ENCODE measurements around the gene PPP4R4.
"Not testable (repeated sequence)": the region's sequence is repeated elsewhere in the genome, so short reads cannot be mapped to it uniquely, and the experiment has no call there.

The PPP4R4 gene

GRCh38 chr14:94179244-94179643 lies 5.1 kb downstream of the PPP4R4 start:
- TF ChIP-seq ZNF274 (IDR thresholded peaks at IDR 0.05; ENCODE audit: low read depth, low read length): no peak
- no peak overlapping the region for H3K4me3 ChIP-seq (ENCODE audit: low read length)

DNA sequence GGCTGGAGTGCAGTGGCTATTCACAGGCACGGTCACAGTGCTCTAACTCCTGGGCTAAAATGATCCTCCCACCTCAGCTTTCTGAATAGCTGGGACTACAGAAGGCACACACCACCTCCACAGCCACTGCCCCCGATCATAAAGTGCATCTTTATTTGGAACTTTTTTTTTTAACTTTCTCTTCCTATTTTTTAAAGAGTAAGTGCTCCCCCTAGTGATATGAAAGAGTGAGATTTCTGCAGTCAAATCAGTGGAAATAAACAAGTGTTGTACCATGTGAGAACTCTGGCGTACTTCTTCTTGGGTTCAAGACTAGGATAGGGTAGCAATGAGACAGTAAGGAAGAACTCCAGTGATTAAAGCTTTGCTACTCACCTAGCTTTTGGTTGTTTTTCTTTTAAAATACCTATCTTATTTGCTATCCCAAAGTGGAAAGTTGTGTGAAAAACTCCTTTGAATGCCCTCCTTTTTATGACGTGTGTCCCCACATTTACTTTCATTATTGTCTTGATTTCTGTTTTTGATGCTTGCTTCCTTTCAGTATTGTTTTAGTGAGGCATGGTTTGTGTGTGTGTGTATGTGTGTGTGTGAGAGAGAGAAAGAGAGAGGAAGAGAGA lies 6.6 kb downstream of the PPP4R4 start:
- no peak overlapping the region for H3K4me3 ChIP-seq (ENCODE audit: low read length)
- no peak for TF ChIP-seq ZNF274 (IDR thresholded peaks at IDR 0.05; ENCODE audit: low read depth, low read length)

DNA sequence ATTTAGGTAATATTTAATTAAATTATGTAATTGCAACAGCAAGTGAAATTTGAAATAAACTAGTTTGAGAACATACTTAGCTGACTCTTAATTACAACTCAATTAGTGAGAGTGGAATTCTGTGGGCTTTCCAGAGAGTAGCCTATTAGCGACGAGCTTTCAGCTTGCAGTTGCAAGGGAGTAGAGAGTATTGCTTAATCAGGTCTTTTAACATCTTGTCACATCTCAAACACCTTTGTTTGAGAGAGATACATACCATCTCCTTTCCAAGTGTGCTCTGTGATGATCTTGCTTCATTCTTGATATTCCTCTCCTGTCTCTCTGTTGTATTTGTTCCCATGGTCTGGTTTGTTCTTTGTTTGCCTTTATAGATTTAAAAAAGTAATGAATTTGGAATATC lies 7.7 kb downstream of the PPP4R4 start:
- no peak overlapping the region for H3K4me3 ChIP-seq (ENCODE audit: low read length)
- no peak for TF ChIP-seq ZNF274 (IDR thresholded peaks at IDR 0.05; ENCODE audit: low read depth, low read length)

GRCh38 chr14:94192536-94192935 lies 18.4 kb downstream of the PPP4R4 start:
- TF ChIP-seq ZNF274 (IDR thresholded peaks at IDR 0.05; ENCODE audit: low read depth, low read length): no peak
- no peak overlapping the region for H3K4me3 ChIP-seq (ENCODE audit: low read length)

GRCh38 chr14:94193776-94194175 lies 19.7 kb downstream of the PPP4R4 start:
- TF ChIP-seq ZNF274 (IDR thresholded peaks at IDR 0.05; ENCODE audit: low read depth, low read length): no peak
- no peak overlapping the region for H3K4me3 ChIP-seq (ENCODE audit: low read length)

GRCh38 chr14:94196057-94196456 lies 21.9 kb downstream of the PPP4R4 start:
- no peak for TF ChIP-seq ZNF274 (IDR thresholded peaks at IDR 0.05; ENCODE audit: low read depth, low read length)
- H3K4me3 ChIP-seq (ENCODE audit: low read length): no peak overlapping the region

DNA sequence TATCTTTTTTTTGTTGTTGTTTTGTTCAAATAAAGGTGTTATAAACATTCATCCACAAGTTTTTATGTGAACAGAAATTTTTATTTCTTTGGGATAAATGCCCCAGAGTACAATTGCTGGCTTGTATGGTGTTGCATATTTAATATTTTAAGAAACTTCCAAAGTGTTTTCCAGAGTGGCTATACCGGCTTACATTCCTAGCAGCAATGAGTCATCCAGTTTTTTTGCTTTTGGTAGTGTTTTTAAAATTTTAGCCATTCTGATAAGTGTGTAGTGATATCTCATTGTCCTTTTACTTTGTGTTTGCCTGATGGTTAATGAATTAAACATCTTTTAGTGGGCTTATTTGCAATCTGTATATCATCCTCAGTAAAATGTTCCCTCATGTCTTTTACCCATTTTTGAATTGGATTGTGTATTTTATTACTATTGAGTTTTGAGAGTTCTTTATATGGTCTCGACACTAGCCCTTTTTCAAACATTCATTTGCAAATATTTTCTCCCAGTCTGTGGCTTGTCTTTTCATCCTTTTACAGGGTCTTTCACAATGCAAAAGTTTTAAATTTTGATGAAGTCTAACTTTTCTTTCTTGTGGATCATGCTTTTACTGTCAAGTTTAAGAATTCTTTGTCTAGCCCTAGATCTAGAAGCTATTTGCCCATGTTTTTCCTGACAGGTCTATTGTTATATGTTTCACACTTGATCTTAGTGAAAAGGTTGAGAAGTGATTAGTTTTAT lies 29.5 kb downstream of the PPP4R4 start:
- no peak overlapping the region for H3K4me3 ChIP-seq (ENCODE audit: low read length)
- TF ChIP-seq ZNF274 (IDR thresholded peaks at IDR 0.05; ENCODE audit: low read depth, low read length): no peak

DNA sequence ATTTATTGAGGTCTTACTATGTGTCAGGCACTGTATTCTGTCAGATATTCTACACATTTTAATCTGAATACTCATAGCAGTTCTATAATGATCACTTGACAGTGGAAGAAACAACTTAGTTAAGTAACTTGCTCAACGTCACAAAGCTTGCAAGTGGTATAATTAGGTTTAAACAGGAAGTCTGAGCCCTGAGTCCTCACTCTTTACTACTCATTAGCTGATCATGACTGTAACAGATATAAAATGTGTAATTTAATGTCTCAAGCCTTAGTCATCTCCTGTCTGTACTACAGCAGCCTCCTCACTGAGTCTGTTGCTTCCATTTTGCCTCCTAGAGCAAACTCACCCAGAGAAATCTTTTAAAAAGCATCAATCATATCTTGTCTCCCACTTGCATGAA lies 38.9 kb downstream of the PPP4R4 start:
- no peak overlapping the region for H3K4me3 ChIP-seq (ENCODE audit: low read length)
- no peak for TF ChIP-seq ZNF274 (IDR thresholded peaks at IDR 0.05; ENCODE audit: low read depth, low read length)

GRCh38 chr14:94213741-94214140 lies 39.6 kb downstream of the PPP4R4 start:
- H3K4me3 ChIP-seq (ENCODE audit: low read length): no peak overlapping the region
- no peak for TF ChIP-seq ZNF274 (IDR thresholded peaks at IDR 0.05; ENCODE audit: low read depth, low read length)

DNA sequence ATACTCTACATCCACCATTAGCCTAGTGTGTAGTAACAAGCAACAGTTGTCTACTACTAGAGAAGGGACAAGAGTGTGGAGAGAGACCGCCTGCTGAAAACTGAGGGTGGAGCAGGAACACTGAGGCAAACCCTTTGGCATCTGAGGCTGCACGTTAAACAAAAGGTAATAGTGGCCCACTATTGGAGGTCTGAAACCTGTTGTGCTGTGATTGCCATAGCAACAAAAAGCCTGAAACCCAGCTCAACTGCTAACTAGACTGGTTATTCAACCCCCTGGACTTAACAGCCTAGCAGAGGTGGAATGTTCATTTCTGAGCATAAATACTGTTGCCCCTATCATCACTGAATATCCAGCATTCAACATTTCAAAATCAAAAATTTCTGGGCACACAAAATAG lies 43.0 kb downstream of the PPP4R4 start:
- no peak for TF ChIP-seq ZNF274 (IDR thresholded peaks at IDR 0.05; ENCODE audit: low read depth, low read length)
- H3K4me3 ChIP-seq (ENCODE audit: low read length): no peak overlapping the region

- H3K4me3 ChIP-seq (ENCODE audit: low read length): not testable (repeated sequence)
Observed at GRCh38 chr14:94218198-94218886, 44.2 kb downstream of the PPP4R4 start.

GRCh38 chr14:94224040-94224439 lies 49.9 kb downstream of the PPP4R4 start:
- no peak overlapping the region for H3K4me3 ChIP-seq (ENCODE audit: low read length)
- no peak for TF ChIP-seq ZNF274 (IDR thresholded peaks at IDR 0.05; ENCODE audit: low read depth, low read length)

DNA sequence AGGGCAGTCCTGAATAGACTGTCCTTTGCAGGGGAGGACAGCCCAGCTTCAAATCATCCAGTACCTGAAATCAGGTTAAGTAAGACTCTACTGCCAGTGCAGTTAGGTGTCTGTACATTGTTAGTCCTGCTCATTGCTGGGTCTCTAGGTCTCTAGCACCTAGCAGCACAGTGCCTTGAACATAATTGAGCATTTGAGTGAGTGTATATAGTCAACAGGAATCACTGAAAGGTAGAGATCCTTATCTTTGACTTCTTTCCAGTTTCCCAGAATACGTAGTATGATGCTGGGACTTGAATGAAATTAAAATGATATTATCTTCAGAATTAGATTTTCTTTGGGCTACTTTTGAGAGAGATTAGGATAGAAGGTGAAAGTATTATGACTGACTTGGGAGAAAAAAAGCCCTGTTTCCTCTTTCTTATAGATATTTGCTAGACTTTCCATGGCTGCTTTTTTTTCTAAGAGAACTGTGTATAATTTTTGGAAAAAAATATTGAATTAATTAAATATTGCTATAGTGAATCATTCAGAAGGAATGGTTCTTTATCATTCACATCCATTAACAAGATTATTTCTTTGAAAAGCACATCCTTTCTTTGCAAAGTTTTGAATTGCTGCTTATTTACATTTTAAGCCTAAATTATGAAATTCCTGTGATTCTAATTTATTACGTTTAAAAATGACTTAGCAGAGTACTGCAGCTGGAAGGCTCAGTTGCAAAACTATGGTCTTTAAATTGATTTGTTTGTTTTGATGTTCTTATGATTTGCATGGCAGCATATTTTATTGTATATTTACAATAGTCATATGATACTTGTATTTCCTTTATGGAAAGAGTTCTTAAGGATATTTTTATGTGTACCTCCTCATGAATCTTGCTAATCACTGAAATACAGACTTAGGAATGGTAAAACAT lies 51.6 kb downstream of the PPP4R4 start:
- H3K4me3 ChIP-seq (ENCODE audit: low read length): no peak overlapping the region
- TF ChIP-seq ZNF274 (IDR thresholded peaks at IDR 0.05; ENCODE audit: low read depth, low read length): no peak

GRCh38 chr14:94227029-94227428 lies 52.9 kb downstream of the PPP4R4 start:
- no peak overlapping the region for H3K4me3 ChIP-seq (ENCODE audit: low read length)
- TF ChIP-seq ZNF274 (IDR thresholded peaks at IDR 0.05; ENCODE audit: low read depth, low read length): no peak

All from GM08714 (cell line).